Immature natural killer cell (primary cell): ENCODE results near the gene ARMC7. TPM values are rescaled to one million over a fixed set of nuclear protein-coding genes. Genes with fewer than 3 reads are reported as not detected.
A peak's percentile ranks its signal among the peaks of the same experiment; 100 is the strongest.

Experiments
- DNase-seq, 3 donors: peaks; one replicate each; pipeline ENCODE4 v3.0.0; 2022; ENCODE audit warnings: mixed read lengths in 1 of 3
- H3K27ac Mint-ChIP-seq, 6 donors: one replicate each; pipeline ENCODE4 v1.8.0; 2020; ENCODE audit warnings: mixed read lengths in 6 of 6, mild to moderate bottlenecking in 5 of 6, inconsistent platforms in 4 of 6, moderate library complexity in 3 of 6
- H3K27me3 Mint-ChIP-seq, 3 donors: one replicate each; pipeline ENCODE4 v1.8.0; 2020 to 2021; ENCODE audit warnings: low read depth in 3 of 3, mild to moderate bottlenecking in 3 of 3, mixed read lengths in 3 of 3, moderate library complexity in 3 of 3, inconsistent platforms in 1 of 3
- H3K36me3 Mint-ChIP-seq, 3 donors: one replicate each; pipeline ENCODE4 v1.8.0; 2020; ENCODE audit warnings: mixed read lengths in 3 of 3, inconsistent platforms in 2 of 3, mild to moderate bottlenecking in 2 of 3
- H3K4me1 Mint-ChIP-seq, 2 donors: one replicate each; pipeline ENCODE4 v1.8.0; 2020; ENCODE audit warnings: inconsistent platforms in 2 of 2, mild to moderate bottlenecking in 2 of 2, mixed read lengths in 2 of 2, moderate library complexity in 1 of 2
- H3K4me3 Mint-ChIP-seq, 5 donors: one replicate each; pipeline ENCODE4 v1.8.0; 2020; ENCODE audit warnings: mild to moderate bottlenecking in 5 of 5, mixed read lengths in 5 of 5, inconsistent platforms in 3 of 5, moderate library complexity in 3 of 5
- H3K9me3 Mint-ChIP-seq, 6 donors: one replicate each; pipeline ENCODE4 v1.8.0; 2020; ENCODE audit warnings: mild to moderate bottlenecking in 6 of 6, mixed read lengths in 6 of 6, inconsistent platforms in 4 of 6, moderate library complexity in 3 of 6
- polyA plus RNA-seq, 3 donors: library from polyadenylated mRNA; unstranded; fragments of 300-500 nt; fragmentation: Illumina TruSeq; gene quantifications; one replicate each; pipeline ENCODE4 v1.2.3, GENCODE V29; 2021

The ARMC7 gene
- polyA plus RNA-seq, 3 donors from 2014 or later: 0.57 to 7.5 (median 3.5) TPM

GRCh38 chr17:75174996-75175395 lies 65.2 kb downstream of the ARMC7 start:
- no peaks in the 10 kb centered on the region for H3K9me3 Mint-ChIP-seq
- DNase-seq: no peak
- no peak overlapping the region for H3K27ac Mint-ChIP-seq
- H3K27me3 Mint-ChIP-seq: peaks cover 0 to 2% (median 2%) of the 10 kb centered on the region in 3 donors
- H3K36me3 Mint-ChIP-seq: peaks cover 14 to 24% (median 15%) of the 10 kb centered on the region in 3 donors
- H3K4me3 Mint-ChIP-seq: no peak overlapping the region
- H3K4me1 Mint-ChIP-seq: peaks cover 14 to 34% of the 10 kb centered on the region in 2 donors

GRCh38 chr17:75176625-75177024 lies 66.9 kb downstream of the ARMC7 start:
- Mint-ChIP-seq H3K27me3 (peaks cover under 1 to 6% (median 1%) of the 10 kb centered on the region in 3 donors), H3K4me1 (peaks cover 26 to 42% of the 10 kb centered on the region in 2 donors), H3K9me3 (no peaks in the 10 kb centered on the region), H3K36me3 (peaks cover 13 to 24% (median 15%) of the 10 kb centered on the region in 3 donors), H3K27ac (peak overlapping the region in 4 of 6 donors; percentile 35 to 62 (median 50)), H3K4me3 (no peak overlapping the region)
- DNase-seq: no peak

GRCh38 chr17:75178453-75178852 lies 68.7 kb downstream of the ARMC7 start:
- Mint-ChIP-seq H3K4me3 (no peak overlapping the region), H3K27me3 (peaks cover 7 to 17% (median 7%) of the 10 kb centered on the region in 3 donors), H3K27ac (no peak overlapping the region), H3K4me1 (peaks cover 27 to 38% of the 10 kb centered on the region in 2 donors), H3K36me3 (peaks cover 9 to 12% (median 11%) of the 10 kb centered on the region in 3 donors), H3K9me3 (no peaks in the 10 kb centered on the region)
- no peak for DNase-seq

Other genes starting within 250 kb of the ARMC7 start
- gene FDXR, start 237.0 kb upstream of the ARMC7 start, polyA plus RNA-seq: 10 to 100 TPM in 1 of 3 donors, 1 to 10 TPM in 2; 3.9 to 10.3 (median 8.0) TPM
- not detected for gene FADS6, start 216.3 kb upstream of the ARMC7 start, polyA plus RNA-seq
- not detected for gene USH1G, start 186.7 kb upstream of the ARMC7 start, polyA plus RNA-seq
- gene OTOP2, start 185.7 kb upstream of the ARMC7 start, polyA plus RNA-seq: not detected
- not detected for gene OTOP3, start 174.1 kb upstream of the ARMC7 start, polyA plus RNA-seq
- under 1 TPM in 2 of 3 donors, not detected in 1; 0.34 to 0.94 TPM for gene HID1, start 137.2 kb upstream of the ARMC7 start, polyA plus RNA-seq
- not detected for gene CDR2L, start 122.3 kb upstream of the ARMC7 start, polyA plus RNA-seq
- gene MRPL58, start 97.3 kb upstream of the ARMC7 start, polyA plus RNA-seq: 10 to 100 TPM; 32.4 to 52.3 (median 47.1) TPM
- 100 to 1,000 TPM; 257 to 366 (median 261) TPM for gene ATP5PD, start 63.0 kb upstream of the ARMC7 start, polyA plus RNA-seq
- gene KCTD2, start 62.7 kb upstream of the ARMC7 start, polyA plus RNA-seq: 1 to 10 TPM; 2.3 to 6.0 (median 4.4) TPM
- gene SLC16A5, start 22.0 kb upstream of the ARMC7 start, polyA plus RNA-seq: 1 to 10 TPM; 1.5 to 2.1 (median 1.5) TPM
- gene NT5C, start 21.8 kb downstream of the ARMC7 start, polyA plus RNA-seq: 100 to 1,000 TPM in 1 of 3 donors, 10 to 100 TPM in 2; 80.3 to 111 (median 88.8) TPM
- 100 to 1,000 TPM; 105 to 168 (median 133) TPM for gene JPT1, start 44.5 kb downstream of the ARMC7 start, polyA plus RNA-seq
- 100 to 1,000 TPM; 214 to 427 (median 404) TPM for gene SUMO2, start 73.0 kb downstream of the ARMC7 start, polyA plus RNA-seq
- gene NUP85, start 95.7 kb downstream of the ARMC7 start, polyA plus RNA-seq: 10 to 100 TPM; 28.3 to 47.8 (median 41.1) TPM
- gene GGA3, start 151.6 kb downstream of the ARMC7 start, polyA plus RNA-seq: 10 to 100 TPM in 1 of 3 donors, 1 to 10 TPM in 2; 3.7 to 17.8 (median 3.8) TPM
- 100 to 1,000 TPM; 118 to 189 (median 122) TPM for gene MRPS7, start 151.9 kb downstream of the ARMC7 start, polyA plus RNA-seq
- gene MIF4GD, start 161.3 kb downstream of the ARMC7 start, polyA plus RNA-seq: 100 to 1,000 TPM; 113 to 187 (median 145) TPM
- 10 to 100 TPM; 11.2 to 27.2 (median 21.0) TPM for gene SLC25A19, start 179.5 kb downstream of the ARMC7 start, polyA plus RNA-seq